Measurements from ENCODE around the gene ST8SIA4. TPM values are rescaled to one million over a fixed set of nuclear protein-coding genes. Genes with fewer than 3 reads are reported as not detected.

The ST8SIA4 gene
- total and polyA plus RNA-seq, 2 experiments from 2014 or later = 3.1 to 6.0 TPM

GRCh38 chr5:100768221-100768620 is 134.9 kb downstream of the ST8SIA4 start:
- Histone ChIP-seq H3K4me3 (no peak overlapping the region), H3K36me3 (replicated peaks; ENCODE audit: insufficient read depth, low read depth) (no peaks in the 10 kb centered on the region), H3K79me2 (no peaks in the 10 kb centered on the region), H3K9me3 (ENCODE audit: low read depth) (no peaks in the 10 kb centered on the region), H3K27me3 (peaks cover 5% of the 10 kb centered on the region), H4K20me1 (ENCODE audit: insufficient read depth, poor library complexity, severe bottlenecking) (no peaks in the 10 kb centered on the region), H3K9me2 (replicated peaks; ENCODE audit: insufficient read depth) (no peaks in the 10 kb centered on the region), H2AFZ (no peak overlapping the region), H3K4me2 (no peak overlapping the region), H3K27ac (no peak overlapping the region), H3K4me1 (ENCODE audit: insufficient read depth) (peaks cover 5% of the 10 kb centered on the region)
- 50% methylated on average over 4 of the region's 4 CpGs for WGBS (ENCODE audit: low lambda C conversion rate, missing lambda C conversion rate)
- DNase-seq (ENCODE audit: low spot score) = no peak
- TF ChIP-seq CTCF (IDR thresholded peaks at IDR 0.05; ENCODE audit: poor library complexity) = no peak
- TF ChIP-seq EZH2 (IDR thresholded peaks at IDR 0.05; ENCODE audit: borderline replicate concordance) = no peak
- TF ChIP-seq EZH2phosphoT487 (IDR thresholded peaks at IDR 0.05; ENCODE audit: low read depth, severe bottlenecking, unreplicated experiment) = no peak

- WGBS (ENCODE audit: low lambda C conversion rate, missing lambda C conversion rate) = 90% methylated on average over 1 of the region's 1 CpG
Observed at GRCh38 chr5:100762995-100763394, 140.1 kb downstream of the ST8SIA4 start.

DNA sequence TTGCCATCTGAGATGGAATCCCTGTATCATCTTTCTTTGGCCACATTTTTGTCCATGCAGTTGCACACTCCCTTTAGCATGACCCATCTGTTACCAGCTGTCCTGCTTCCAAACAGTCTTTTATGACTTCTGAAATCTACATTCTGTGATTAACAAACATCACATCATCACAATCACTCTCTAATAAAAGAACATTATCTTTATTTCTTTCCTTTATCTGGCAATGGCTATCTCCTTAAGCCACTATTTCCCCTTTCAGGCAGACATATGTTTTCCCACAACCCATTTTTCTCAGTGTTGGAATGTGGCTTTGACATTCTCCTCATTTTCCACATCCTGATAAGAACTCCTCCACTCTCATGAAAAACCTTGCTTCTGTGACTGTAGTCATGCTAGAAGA is 141.0 kb downstream of the ST8SIA4 start:
- H3K4me2 ChIP-seq = no peak overlapping the region

More at GRCh38 chr5:100762995-100763394, 140.1 kb downstream of the ST8SIA4 start:
- Histone ChIP-seq H3K4me2 (no peak overlapping the region), H3K27me3 (peaks cover 5% of the 10 kb centered on the region), H2AFZ (no peak overlapping the region), H3K4me1 (ENCODE audit: insufficient read depth) (no peaks in the 10 kb centered on the region), H3K4me3 (no peak overlapping the region), H3K27ac (no peak overlapping the region), H3K36me3 (replicated peaks; ENCODE audit: insufficient read depth, low read depth) (no peaks in the 10 kb centered on the region), H3K79me2 (no peaks in the 10 kb centered on the region), H3K9me2 (replicated peaks; ENCODE audit: insufficient read depth) (no peaks in the 10 kb centered on the region), H4K20me1 (ENCODE audit: insufficient read depth, poor library complexity, severe bottlenecking) (no peaks in the 10 kb centered on the region), H3K9me3 (ENCODE audit: low read depth) (no peaks in the 10 kb centered on the region)
- TF ChIP-seq EZH2phosphoT487 (IDR thresholded peaks at IDR 0.05; ENCODE audit: low read depth, severe bottlenecking, unreplicated experiment) (no peak), EZH2 (IDR thresholded peaks at IDR 0.05; ENCODE audit: borderline replicate concordance) (no peak), CTCF (IDR thresholded peaks at IDR 0.05; ENCODE audit: poor library complexity) (no peak)
- DNase-seq (ENCODE audit: low spot score) = no peak

More for the DNA sequence above, 141.0 kb downstream of the ST8SIA4 start:
- no peaks in the 10 kb centered on the region for H4K20me1 ChIP-seq (ENCODE audit: insufficient read depth, poor library complexity, severe bottlenecking)
- H3K9me3 ChIP-seq (ENCODE audit: low read depth) = no peaks in the 10 kb centered on the region
- TF ChIP-seq EZH2phosphoT487 (IDR thresholded peaks at IDR 0.05; ENCODE audit: low read depth, severe bottlenecking, unreplicated experiment) (no peak), EZH2 (IDR thresholded peaks at IDR 0.05; ENCODE audit: borderline replicate concordance) (no peak), CTCF (IDR thresholded peaks at IDR 0.05; ENCODE audit: poor library complexity) (no peak)
- H3K4me3 ChIP-seq = no peak overlapping the region
- no peaks in the 10 kb centered on the region for H3K9me2 ChIP-seq (replicated peaks; ENCODE audit: insufficient read depth)
- no peaks in the 10 kb centered on the region for H3K4me1 ChIP-seq (ENCODE audit: insufficient read depth)
- H3K36me3 ChIP-seq (replicated peaks; ENCODE audit: insufficient read depth, low read depth) = no peaks in the 10 kb centered on the region
- no peak overlapping the region for H2AFZ ChIP-seq
- no peak overlapping the region for H3K27ac ChIP-seq
- peaks cover under 1% of the 10 kb centered on the region for H3K27me3 ChIP-seq
- DNase-seq (ENCODE audit: low spot score) = no peak
- H3K79me2 ChIP-seq = no peaks in the 10 kb centered on the region

All from hepatocyte (in vitro differentiated cells).